ENCODE data around the gene CIBAR2.
"Not testable (repeated sequence)": the region's sequence is repeated elsewhere in the genome, so short reads cannot be mapped to it uniquely, and the experiment has no call there.

Gene CIBAR2

GRCh38 chr16:85057948-85058347 is 54.3 kb downstream of the CIBAR2 start:
- DNase-seq: no peak

- no peak for DNase-seq
Measured at GRCh38 chr16:85057212-85057889, 54.9 kb downstream of the CIBAR2 start.

- DNase-seq: no peak
Measured at GRCh38 chr16:85056211-85056748, 56.0 kb downstream of the CIBAR2 start.

- DNase-seq: no peak
Measured at GRCh38 chr16:85055493-85056210, 56.6 kb downstream of the CIBAR2 start.

- no peak for DNase-seq
Measured at GRCh38 chr16:85054948-85055492, 57.3 kb downstream of the CIBAR2 start.

- not testable (repeated sequence) for DNase-seq
Measured at GRCh38 chr16:85054321-85054720, 58.0 kb downstream of the CIBAR2 start.

GRCh38 chr16:85052536-85052935 is 59.7 kb downstream of the CIBAR2 start:
- no peak for DNase-seq

- no peak for DNase-seq
Measured at GRCh38 chr16:85051683-85052082, 60.6 kb downstream of the CIBAR2 start.

GRCh38 chr16:85051067-85051581 is 61.1 kb downstream of the CIBAR2 start:
- DNase-seq: no peak

- DNase-seq: no peak
Measured at GRCh38 chr16:85049706-85050305, 62.5 kb downstream of the CIBAR2 start.

- no peak for DNase-seq
Measured at GRCh38 chr16:85048921-85049562, 63.2 kb downstream of the CIBAR2 start.
